NCI-H774 (cell line): ENCODE measurements around the gene MAB21L4.

Experiments
- DNase-seq: peaks from one replicate; lab custom pipeline; 2025; lab: John Stamatoyannopoulos, UW

MAB21L4 gene

DNA sequence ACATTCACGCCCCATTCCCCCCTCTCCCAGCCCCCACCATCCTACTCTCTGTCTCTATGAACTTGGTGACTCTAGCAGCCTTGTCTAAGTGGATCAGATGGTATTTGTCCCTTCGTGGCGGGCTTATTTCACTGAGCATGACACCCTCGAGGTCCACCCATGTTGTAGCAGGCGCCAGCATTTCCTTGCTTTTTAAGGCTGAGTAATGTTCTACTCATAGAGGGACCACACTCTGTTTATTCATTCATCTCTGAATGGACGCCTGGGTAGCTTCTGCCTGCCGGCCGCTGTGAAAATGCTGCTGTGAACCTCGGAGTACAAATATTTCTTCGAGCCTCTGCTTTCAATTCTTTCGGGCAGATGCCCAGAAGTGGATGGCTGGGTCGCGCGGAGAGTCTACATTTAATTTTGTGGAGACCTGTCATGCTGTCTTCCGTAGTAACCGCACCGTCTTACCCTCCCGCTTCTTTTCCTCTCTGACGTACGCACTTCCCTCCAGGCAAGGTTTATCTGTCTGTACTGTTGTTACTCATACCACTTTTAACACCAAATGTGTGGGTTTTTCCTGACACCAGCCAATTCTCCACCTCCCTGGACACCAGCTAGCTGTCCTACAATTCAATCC, 15.8 kb upstream of the MAB21L4 start:
- no peak for DNase-seq

DNA sequence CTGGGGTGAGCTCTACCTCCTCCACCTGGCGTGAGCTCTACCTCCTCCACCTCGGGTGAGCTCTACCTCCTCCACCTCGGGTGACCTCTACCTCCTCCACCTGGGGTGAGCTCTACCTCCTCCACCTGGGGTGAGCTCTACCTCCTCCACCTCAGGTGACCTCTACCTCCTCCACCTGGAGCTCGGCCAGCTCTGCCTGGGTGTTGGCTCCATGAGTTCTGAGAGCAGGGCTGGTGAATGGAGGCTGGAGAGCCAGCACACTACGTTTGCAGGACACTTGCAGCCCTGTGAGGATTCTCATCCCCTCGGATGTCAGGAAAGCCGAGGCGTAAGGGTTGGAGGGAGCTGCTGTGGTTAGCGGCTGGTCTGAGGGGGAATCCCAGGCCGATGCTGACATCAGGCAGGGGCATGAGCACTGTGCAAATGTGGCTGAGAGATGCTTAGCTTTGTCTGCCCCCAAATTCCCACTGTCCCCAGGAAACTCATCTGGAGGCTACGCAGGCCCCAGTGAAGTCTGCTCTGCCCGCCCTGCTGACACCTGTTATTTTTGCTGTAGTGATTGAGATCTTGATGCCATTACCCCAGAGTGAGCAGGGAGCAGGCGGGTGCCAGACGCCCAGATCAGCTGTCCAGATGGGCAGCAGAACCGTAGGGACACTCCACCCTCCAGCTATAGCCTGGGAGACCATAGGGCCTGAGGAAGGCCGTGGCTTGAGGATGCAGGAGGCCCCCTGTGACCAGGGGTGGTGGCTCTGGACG, 13.4 kb upstream of the MAB21L4 start:
- DNase-seq = no peak

DNA sequence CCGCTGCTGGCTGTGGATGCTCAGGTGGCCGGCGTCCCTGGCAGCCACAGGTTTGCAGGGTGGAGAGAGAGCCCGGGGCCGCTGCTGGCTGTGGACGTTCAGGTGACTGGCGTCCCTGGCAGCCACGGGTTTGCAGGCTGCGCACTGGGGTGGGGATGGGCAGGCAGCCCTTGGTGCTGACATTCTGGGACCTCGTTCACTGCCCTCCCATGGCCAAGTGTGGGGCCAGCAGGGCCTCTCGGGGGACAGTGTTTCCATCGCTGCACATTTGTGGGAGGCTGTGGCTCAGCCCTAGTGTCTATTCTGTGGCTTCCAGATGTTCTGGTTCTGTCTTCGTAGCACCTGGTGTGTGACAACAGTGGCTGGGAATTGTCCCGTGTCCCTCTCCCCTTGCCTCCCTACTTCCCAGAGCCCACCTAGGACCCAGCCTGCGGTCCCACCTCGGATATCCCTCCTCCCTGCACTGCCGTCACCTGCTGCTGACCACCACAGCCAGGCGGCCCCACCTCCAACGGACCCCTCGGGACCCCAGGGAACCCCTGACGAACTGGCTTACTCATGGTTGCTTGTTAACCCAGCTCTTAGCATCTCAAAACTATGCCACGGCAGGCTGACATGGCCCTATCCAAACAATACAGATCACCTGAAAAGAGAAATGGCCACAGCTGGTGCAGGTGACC, 11.1 kb upstream of the MAB21L4 start:
- DNase-seq = no peak

DNA sequence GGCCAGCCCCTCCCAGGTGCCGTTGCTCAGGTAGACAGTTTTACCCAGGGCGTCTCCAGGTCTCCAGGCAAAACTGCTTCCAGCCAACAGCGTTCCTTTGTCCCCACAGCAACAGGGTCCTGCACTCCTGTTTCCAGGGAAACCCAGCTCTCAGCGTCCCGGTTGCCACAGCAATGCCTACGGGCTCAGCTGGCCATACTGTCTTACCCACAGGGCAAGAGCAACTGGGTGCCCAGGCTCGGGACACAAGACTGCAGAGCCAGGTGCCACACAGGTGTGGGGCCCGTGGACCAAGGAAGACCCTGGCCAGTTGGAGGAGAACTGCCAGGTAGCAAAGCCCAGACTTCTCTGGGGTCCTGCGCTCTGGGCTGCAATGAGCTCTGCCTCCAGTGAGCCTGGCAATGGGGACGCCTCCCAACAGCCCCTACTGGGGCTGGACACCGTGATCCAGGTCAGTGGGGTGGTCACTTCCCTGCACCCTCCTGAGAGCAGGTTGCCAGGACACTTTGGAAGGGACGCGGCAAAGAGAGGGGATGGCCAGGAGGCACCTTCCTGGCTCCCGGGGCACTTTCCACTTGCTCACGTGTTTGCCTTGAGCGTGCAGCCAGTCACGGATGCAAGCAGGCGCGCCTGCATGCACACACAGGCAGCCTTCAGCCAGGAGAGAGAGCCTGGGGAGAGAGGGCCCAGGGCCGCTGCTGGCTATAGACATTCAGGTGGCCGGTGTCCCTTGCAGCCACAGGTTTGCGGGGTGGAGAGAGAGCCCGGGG, 10.4 kb upstream of the MAB21L4 start, which contains the start of gene CROCC2:
CROCC2 (plus strand) TSS at position 196 of the 770 bp plus-strand sequence; CDS start at position 374, 178 bp downstream.
- peak; percentile 8 for DNase-seq

DNA sequence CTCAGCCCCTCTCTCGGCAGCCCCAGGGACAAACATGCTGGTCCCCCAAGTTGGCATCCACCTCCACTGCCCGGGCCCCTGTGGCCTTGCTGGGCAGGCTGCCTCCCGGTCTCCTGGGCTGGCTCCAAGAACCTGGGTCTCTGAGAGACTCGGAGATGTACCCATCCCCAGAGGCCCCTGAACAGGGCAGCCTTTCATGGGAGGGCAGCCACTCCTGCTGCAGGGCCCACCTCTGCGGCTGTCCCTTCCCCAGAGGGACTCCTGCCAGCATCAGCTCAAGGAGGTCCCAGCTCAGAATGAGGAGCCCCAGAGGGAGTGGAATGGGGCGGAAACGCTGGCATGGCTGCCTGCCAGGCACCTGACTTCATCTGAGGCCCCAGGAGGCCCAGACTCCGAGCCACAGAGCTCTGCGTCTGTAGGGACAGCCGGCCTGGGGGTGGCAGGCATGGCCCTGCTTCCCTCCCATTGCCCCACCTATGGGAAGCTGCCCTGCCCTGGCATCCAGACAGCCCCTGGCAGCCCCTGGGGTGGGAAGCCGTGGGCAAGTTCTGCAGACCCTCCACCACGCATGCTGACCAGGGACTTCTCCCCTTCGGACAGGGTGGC, 9.3 kb upstream of the MAB21L4 start:
- no peak for DNase-seq

DNA sequence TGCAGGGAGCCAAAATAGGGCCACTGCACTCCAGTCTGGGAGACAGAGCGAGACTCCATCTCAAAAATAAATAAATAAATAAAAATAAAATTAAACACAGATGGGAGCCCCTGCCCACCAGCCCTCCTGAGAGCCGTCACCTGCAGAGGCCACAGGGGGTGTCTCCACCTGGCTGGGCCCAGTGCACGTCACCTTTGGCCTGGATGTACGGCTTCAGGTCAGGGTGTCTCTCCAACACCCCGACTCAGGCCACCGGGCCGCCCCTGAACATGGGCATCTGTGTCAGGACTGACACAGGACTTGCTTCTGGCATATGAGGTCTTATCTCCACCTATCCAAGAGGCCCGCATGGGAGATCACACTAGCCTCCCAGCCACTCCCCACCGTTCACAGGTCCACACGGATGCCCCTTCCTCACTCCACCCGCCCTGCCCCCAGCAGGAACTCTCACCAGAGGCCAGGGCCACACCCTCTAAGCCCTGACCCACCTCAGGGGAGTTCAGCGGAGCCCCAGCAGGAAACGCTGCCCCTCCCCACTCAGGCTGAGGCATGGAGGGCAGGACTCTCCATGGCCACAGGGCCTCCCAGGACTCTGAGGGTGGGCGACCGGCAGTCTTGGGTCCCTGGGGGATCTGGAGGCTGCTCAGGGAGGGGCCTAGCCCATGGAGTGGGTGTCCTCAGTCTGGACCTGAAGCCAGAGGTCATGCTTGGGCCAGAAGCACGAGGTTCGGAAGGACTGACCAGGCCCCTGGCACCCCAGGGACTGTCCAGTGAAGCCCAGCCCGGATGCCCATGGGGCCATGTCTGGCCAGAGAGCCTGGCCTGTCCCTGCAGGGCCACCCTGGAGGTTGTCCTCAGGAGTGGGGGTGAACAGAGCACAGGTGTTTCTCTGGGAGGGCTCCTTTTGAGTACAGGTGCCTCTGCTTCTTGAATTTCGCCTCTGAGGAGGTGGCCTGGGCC, 8.5 kb upstream of the MAB21L4 start:
- DNase-seq = no peak

DNA sequence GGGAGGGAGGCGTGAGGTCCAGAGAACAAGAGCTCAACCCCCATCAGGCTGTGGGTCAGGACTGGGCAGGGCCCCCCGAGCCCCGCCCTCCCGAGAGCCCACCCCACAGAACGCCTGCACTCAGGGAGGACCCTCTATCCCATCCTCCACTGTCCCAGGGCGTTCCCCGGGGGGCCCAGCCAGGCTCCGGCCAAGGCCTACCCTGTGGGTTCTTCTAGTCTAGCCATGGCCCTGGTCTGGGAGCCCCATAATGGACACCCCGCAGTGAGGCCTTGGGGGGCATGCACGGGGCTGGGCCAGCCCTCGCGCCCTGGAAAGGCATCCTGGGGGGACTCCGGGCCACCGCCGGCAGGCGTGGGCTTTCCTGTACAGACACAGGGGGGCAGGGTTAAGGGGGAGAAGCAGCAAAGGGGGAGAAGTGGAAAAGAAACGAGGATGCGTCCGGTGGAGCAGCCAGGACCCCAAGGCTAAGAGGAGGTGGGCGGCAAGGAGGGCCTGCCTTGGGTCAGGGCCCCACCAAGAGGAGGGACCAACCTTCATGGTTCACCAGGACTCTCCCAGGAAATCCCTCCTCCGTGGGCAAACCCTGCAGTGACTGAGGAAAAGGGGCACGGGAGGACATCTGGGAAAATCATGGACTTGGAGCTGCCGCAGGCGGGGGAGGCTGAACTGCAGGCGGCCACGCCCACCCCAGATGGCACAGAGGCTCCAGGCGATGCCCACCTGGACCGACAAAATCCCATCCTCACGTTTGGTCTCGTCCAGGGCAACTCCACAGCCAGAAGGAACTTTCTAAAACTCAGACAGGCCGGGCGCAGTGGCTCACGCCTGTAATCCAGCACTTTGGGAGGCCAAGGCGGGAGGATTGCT, 7.5 kb upstream of the MAB21L4 start:
- no peak for DNase-seq

DNA sequence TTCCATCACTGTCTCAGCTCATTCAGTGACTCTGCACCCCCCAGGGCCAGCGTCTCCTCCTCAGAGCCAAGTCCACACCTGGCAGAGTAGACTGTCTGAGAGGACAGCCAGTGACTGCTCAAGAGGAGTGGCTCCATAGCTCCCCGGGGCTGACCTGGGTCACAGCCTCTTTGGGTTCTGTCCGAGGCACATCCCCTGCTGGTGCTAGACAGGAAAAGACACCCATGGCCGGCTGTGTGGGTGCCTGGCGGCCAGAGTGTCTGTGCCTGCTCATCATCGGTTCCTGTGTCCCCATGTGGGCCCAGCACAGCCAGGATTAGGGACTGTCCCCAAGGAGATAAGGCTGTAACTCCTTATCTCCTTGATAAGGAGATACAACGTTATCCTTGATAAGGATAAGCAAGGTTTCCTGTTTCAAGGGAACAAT, 6.7 kb upstream of the MAB21L4 start:
- DNase-seq = no peak

DNA sequence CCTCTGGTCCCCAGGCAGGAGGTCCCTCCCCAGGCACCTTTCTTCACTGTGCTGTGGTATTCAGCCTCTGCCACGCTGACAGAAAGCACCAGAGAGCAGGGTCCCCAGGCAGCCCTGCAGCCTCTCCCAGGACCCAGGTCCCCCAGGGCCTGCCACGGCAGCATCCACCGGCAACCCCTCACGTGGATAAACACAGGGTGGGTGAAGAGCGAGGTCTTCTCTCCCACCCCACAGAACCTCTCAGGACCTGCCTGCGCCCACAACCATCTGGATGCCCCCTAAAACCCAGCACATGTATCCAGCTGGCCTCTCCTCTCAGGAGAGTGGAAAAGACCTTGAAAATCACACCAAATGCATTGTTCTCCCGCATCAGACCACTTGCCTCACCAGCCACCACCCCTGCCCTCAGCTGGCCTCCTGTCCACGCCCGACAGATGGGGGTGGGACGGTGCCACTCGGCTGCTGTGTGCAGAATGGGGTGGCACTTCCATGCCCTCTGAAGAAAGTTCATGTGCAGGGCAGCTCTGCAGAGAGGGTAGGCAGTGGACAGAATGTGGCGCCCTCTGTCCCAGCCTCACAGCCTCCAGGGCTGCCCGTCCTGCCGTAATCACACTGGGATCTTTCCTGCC, 6.1 kb upstream of the MAB21L4 start:
- no peak for DNase-seq

DNA sequence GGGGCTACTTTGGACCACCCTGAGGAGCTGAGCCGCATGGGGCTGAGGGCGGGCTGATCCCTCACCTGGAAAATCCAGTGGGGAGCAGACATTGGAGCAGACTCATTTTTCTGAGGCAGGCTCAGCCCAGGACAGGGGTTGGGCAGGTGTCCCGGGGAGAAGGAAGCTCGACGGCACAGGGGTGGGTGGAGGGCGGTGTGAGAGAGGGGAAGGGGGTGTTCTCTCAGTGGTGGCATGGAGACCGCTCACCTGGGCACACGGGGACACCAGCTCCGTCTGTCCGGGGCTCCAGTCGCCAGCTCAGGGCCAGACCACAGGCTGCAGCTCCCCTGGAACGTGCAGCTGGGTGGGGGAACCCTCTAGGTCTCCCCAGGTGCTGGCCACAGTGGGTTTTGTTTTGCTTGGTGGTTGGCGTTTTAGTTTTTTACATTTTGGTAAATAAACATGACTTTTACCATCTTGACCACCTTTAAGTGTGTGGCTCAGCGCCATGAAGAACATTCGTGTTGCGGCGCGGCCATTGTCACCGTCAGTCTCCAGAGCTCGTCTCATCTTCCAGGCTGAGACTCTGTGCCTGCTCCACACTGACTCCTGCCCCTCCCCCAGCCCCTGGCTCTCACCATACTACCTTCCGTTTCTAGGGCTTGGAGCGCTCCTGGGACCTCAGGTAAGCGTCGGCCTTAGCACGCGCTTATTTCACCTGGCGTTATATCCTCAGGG, 4.3 kb upstream of the MAB21L4 start:
- DNase-seq = no peak

DNA sequence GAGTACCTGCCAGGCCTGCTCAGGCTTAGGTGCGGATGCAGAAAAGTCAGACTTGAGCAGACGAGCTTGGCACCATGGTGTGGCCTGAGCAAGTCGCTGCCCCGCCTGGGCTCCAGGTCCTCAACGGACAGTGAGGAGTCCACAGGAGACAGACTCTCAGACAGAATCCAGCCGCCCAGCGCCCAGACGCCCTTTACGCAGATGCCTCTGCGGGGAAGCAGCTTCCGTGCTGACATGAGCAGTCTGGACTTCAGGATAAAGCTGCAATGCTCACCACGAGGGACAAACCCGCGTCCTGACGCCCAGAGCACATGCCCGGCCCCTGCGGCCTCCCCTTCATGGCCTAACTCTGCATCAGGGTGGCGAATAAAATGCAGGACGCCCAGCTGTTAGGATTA, 3.5 kb upstream of the MAB21L4 start:
- DNase-seq = no peak

DNA sequence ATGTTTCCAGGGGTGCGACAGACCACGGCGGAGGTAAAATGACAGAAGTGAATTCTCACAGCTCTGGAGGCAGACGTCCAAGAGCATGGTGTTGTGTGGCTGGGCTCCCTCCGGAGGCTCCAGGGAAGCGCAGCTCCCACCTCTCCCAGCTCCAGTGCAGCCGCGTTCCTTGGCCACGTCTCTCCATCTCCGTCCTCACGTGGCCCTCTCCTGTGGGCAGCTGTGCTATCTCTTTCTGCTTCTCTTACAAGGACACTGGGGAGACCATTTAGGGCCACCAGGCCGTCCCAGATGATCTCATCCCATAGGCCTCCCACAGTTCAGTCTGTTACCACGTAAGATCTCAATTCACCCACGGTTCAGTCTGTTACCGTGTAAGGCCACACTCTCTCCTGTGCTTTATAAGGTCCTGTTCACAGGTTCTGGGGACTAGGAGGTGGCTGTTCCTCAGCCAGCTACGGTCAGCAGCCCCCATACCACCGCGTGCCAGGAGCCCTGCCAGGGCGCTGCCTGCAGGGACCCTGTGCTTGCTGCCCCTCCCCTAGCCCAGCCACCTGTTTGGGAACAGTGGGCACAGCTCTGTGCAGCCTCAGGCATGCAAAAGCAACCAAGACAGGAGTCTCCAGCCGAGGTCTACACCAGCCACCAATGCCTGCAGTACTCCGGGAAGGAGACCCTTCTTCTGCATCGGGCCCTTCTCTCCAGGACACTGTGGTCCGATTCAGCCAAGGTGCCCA, 2.9 kb upstream of the MAB21L4 start:
- no peak for DNase-seq

DNA sequence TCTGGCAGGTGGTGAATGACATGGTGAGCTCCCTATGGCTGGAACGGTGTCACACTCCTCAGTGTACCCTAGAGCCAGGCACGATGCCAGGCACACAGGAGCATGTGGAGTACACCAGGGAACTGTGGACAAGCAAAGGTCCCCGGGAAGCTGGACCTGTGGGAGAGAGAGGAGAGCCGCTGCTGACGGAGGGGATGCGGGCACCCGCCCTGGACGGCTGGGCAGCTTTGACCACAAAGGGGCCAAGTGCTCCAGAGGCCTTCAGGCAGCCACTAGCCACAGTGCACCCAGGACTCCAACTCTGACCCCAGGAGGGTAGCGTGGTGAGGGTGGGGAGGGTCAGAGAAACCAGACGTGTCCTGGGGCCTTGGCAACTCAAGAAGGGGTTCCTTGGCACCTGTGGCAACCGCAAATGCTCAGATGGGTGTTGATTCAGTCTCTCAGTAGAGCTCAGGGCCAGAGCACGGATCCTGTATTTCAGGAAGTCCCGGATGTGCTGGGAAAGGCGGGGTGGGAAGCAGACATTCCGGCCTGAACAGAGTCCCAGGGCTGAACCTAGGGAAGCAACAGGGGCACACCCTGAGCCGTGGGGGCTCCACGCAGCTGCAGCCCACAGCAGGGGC, 2.3 kb upstream of the MAB21L4 start:
- DNase-seq = no peak

DNA sequence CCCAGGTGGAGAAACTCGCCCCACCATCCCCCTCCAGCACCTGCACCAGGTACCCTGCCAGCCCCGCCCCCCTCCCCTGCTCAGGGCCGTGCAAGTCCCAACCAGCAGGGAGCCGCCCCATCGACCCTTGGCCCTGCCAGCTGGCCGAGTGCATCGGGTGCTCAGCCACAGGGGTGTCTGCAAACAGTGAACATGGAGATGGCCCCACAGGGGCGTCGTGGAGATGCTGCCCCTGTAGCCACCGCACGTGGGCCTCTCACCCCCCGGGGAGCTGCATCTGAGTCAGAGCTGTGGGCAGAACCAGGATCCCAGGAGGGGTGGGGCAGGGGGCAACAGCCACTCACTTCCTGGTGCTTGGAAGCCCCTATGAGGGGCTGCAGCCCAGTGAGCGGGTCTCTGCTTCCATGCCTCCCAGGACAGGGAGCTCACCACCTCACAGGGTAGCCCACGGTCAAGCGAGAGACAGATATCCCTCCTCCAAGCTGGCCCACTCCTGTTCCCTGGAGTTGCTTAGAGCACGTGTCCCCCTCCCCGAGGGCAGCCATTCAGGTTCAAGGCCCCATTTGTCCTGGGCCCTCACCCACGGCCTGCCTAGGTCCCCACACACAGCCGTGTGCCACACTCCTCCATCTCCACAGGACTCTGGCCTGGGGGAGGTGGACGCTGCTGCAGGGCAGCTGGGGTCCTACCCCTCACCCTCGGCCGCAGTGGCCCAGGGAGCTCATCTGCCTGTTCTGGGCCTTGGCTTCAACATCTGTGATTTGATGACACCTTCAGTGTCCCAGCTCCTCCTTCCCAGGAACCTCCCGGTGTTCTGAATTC, 1.1 kb upstream of the MAB21L4 start:
- DNase-seq = no peak

DNA sequence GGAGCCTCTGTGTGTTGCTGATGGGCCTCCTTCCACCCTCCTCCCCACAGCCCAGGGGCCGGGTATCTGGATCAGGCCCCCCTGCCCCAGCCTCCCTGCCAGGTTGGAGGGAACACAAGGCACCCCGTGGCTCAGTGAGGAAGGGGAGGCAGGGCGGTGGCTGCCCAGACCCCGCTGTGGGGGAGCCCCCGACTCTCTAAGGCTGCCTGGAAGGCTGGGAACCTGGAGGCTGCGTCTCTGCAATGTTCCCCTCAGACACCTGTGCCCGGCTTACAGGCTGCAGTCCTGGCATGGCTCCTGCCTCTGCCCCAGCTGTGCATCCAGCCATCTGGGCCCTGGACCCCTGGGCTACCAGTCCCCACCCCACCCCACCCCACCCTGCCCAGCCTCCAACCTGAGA, 438 bp upstream of the MAB21L4 start:
- no peak for DNase-seq

DNA sequence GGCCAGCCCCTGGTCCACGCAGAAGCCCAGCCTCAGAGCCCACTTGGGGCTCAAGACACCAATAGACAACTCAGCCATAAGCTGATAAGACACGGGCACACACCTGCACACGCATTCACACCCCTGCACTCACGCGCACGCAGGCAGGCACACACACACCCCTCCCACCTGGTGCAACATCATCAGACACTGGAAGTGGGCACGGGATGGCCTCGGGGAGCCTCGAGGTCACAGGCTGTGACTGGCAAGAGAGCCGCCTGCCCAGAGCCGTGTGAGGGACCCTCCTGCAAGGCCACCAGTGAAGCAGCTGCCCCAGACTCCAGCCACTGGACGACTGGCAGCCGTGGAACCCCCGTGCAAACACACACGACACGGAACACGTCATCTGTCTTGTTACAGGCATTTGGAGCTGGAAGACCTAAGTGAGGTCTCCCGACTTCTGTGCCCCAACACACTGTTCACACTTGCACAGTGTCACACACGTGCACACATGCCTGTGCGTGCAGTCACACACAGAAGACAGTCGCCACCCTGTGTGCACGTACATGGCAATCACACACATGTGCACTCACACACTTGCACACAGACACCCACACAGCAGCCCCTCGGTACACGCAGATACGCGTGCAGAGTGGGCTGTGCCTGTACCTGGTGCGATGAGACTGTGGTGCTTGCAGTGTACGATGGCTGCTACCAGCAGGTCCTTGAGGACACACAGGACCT, 959 bp downstream of the MAB21L4 start:
- no peak for DNase-seq
